ENCODE measurements around the gene CACNA2D3.

- TF ChIP-seq CTCF (IDR thresholded peaks at IDR 0.05) (no peak), POLR2AphosphoS5 (IDR thresholded peaks at IDR 0.05) (no peak)
Observed at GRCh38 chr3:54836871-54837270, 714.5 kb downstream of the CACNA2D3 start.
